GM19043 (cell line): ENCODE data around the gene FLT3LG.
"Not testable (repeated sequence)": the region's sequence is repeated elsewhere in the genome, so short reads cannot be mapped to it uniquely, and the experiment has no call there.

ENCODE experiments used
- ATAC-seq: cut with Tn5 transposase; IDR thresholded peaks from one replicate; pipeline ENCODE4 v1.9.1; 2021; ENCODE audit warnings: low read depth; ENCODE audit not compliant: unreplicated experiment

FLT3LG gene

DNA sequence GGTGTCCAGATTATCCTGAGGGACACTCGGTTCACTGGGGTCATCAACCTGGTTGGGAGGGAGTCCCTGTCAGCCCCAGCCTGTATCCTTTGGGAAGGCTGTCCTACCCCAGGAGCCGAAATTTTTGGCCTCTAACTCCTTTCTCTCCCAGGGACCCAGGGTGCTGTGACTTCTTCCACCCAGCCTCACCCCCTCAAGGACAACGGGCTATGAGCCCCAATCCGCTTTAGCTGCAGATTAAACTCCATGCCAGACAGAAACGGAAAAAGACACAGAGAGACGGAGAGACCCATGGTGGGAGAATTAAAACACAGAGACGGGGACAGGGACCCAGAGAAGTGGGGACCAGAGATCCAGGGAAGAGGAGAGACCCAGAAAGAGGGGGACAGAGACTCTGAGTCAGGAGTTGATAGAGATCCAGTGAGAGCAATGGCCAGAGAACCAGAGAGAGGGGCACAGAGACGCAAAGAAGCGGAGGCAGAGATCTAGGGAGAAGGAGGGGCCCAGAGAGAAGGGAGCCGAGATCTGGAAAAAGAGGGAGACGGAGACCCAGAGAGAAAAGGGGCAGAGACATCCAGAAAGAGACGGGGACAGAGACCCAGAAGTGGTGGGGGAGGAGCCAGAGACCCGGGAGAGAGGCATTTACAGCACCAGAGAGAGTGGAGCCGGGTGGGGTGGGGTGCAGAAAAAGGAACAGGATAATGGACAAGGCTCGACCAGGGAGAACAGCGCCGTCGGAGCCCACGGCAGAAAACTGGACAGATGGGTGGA, 33.4 kb upstream of the FLT3LG start:
- ATAC-seq, result no peak

DNA sequence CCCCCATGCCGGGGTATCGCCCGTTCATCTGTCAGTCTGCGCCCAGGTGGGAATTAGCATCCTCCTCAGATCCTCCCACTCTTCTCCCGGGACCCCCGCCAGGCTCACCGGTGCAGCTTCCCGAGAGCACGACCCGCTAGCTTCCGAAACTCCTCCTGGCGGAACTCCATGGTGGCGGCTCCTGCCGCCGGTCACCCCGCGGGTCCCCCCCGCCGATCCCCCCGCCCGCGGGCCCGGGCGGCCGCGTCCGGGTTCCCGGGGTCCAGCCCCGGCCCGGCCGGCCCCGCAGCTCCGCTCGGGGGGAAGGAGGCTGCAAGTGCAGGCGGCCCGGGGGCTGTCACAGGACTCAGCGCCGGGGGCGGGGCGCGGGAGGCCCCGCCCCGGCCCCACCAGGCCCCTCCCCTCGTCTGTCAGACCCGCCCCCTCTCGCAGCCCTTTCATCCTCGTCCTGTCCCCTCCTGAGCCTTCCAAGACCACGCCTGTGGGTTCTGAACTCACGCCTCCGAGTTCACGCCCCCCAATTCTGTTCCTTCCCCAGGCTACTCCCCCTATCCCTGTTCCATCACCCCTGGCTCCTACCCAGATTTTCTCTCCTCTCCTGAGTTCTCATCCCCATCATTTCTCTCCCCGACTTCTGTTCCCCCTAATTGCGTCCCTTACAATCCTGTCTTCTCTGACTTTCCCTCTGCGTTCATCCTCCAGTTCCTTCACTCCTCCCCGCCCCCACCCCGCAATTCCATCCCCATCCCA, 32.6 kb upstream of the FLT3LG start, which contains the start of gene SLC17A7:
Gene SLC17A7, minus strand, starts transcription at position 318 of the 750 bp plus-strand sequence. Its CDS starts 148 bp downstream, at position 170.
- no peak for ATAC-seq

DNA sequence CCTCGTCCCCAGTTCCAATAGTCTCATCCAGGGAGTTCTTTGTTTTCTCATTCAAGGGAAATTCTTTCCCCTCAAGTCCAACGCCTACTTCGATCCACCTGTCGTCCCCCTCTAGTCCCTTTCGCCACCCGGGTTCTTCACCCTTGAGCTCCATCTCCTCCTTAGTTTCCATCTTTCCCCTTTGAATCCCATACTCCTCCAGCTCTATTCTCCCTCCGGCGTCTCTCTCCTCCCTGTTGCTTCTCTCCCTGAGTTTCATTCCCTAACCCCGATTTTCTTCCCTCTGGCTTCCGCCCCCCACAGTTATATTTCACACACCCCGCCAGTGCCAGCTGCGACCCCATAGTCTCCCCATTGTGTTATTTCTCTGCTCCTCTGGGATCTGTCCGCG, 32.1 kb upstream of the FLT3LG start:
- ATAC-seq, result no peak

DNA sequence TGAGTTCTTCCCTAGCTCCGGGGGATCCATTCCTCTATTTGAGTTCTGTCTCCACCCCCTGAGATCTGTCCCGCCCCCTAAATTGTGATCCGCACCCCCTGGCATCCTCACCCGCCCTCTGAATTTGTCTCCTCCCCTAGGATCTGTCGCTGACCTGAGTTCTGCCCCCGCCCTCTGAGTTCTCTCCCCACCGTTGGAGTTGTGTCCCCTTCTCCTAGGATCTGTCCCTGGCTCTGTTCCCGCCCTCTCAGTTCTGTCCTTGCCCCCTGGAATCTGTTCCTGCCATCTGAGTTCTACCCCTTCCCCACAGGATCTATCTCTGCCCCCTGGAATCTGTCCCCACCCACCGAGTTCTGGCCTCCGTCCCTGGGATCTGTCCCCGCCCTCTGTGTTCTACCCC, 31.7 kb upstream of the FLT3LG start:
- no peak for ATAC-seq

DNA sequence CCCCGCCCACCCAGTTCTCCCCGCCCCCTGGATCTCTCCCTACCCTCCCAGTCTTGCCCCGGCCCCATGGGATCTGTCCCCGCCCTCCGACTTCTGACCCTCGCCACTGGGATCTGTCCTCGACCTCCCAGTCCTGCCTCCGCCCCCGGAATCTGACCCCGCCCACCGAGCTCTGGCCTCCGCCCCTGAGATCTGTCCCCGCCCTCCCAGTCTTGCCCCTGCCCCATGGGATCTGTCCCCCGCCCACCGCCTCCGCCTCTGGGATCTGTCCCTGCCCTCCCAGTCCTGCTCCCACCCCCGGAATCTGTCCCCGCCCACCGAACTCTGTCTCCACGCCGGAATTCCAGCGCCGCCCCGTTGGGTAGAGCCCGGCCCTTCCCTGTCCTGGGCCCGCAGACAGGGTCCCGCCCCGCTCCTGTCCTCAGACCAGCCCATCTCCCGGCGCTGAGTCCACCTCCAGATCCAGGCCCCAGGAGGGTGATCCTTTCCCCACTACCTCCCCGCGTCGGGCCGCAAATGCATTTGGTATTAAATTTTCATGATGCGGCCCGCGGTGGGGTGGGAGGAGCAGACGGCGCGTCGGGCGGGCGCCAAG, 31.1 kb upstream of the FLT3LG start:
- no peak for ATAC-seq

DNA sequence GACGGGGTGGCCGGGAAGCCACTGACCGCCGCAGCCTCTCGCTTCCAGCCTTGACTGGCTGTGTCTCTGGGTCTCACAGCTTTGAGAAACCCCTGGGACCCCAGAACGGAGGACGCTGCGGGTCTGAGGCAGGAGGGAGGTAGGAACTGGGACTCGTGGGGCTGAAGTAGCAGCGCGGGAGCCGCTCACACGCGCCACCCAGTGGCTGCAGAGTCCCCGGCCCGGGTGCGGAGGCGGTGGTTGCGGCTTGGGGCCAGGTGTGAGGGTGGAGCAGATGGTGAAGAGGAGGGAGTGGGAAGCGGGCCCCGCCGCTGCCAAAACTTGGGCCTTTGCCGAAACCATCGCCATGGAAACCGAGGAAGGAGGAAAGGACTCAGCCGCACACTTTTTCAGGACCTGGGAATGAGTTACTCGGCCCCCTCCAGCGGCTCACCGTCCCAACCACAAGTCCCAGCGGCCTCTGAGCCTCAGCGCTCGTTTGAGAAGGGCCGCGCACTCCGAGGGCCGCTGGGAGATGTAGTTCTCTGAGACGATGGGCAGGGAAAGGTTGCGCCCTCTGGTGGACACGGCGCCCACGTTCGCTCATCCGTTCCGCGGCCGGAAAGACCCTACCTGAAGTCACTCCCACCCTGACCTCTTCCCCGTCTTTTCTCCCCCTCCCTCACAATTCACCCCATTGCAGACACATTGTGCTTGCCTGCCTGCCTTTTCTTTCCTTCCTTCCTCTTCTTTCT, 30.5 kb upstream of the FLT3LG start:
- ATAC-seq, result peak; percentile 73

DNA sequence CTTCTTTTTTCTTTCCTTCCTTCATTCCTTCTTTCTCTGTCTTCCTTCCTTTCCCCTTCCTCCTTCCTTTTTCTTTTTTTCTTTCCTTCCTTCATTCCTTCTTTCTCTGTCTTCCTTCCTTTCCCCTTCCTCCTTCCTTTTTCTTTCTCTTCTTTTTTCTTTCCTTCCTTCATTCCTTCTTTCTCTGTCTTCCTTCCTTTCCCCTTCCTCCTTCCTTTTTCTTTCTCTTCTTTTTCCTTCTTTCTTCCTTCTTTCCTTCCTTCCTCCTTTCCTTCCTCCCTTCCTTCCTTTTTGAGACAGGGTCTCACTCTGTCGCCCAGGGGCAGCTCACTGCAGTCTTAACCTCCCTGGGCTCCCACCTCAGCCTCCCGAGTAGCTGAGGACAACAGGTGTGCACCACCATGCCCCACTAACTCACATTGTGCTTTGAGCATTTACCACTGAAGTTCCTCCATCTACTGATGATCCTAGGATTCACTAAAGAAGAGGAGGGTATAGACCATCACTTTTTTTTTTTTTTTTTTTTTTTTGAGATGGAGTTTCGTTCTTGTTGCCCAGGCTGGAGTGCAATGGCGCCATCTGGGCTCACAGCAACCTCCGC, 29.8 kb upstream of the FLT3LG start:
- ATAC-seq, result not testable (repeated sequence)

DNA sequence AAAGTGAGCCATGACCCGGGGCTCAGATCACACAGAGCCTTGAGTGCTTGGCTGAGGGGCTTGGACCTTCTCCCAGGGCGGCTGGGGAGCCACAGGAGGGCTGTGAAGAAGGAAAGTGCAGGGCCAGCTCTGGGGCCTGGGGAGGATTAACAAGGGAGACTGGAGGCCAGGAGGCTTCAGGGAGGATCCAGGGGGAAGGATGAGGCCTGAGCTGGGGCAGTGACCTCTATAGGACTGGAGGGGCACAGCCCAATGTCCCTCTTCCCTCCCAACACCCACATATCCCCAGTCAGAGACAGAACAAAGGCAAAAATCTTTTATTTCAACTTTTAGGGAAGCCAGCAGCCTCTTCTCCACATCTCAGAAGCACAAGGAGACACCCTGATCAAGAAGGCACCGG, 28.0 kb upstream of the FLT3LG start:
- no peak for ATAC-seq

DNA sequence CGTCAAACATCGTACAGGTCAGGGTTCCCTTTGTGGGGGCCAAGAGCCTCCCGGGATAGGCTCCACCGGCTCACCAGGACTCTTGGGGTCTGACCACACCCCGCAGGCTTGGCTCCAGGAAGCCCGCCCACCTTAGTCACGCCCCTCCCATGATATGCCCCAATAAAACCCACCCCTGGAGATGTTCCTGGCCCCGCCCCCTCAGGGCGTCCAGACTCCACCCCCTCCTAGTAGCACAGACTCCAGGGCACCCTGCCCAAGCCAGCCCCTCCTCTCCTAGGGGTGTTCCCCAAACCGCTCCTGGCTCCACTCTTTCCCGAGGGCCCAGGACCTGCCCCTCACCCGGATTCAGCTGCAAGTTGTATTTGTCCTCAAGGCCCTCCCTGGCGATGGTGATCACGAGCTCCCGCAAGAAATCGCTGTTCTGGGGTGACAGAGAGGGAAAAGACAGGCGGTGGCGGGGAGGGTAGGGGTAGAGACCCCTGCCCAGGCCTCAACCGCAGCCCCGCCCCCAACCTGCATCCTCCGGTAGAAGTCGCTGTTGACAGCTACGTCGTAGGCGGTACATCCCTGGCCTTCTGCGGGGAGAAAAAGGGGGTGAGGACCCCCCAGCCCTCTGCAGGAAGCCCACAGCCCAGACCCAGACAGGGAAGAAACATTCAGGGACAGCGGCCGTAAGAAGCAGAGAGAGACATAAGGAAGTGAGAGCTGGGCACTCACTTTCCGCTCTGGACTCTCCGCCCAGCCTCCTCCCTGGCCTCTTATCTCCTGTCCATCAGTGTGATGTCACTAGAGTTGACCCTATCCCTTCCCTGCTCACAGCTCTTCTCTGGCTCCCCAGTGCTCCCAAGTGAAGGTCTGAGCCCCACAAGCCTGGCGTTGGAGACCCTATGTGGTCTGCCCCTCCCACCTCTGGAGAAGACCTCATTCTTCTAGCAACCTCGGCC, 26.3 kb upstream of the FLT3LG start:
- no peak for ATAC-seq

DNA sequence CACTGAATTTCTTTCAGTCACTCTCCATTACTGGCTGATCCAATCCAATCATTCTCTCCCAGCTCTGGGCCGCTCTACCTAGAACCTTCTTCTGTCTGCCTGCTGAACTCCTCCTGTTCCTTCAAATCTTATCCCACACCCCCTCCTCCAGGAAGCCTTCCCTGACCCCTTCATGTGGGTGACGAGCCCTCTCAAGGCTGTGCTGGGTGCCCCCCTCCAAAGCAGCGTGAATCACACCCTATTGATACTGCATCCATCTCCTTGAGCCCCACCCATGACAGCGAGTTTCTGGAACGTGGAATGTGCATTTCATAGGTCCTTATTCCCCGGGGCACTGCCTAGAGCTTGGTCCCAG, 25.6 kb upstream of the FLT3LG start:
- no peak for ATAC-seq

DNA sequence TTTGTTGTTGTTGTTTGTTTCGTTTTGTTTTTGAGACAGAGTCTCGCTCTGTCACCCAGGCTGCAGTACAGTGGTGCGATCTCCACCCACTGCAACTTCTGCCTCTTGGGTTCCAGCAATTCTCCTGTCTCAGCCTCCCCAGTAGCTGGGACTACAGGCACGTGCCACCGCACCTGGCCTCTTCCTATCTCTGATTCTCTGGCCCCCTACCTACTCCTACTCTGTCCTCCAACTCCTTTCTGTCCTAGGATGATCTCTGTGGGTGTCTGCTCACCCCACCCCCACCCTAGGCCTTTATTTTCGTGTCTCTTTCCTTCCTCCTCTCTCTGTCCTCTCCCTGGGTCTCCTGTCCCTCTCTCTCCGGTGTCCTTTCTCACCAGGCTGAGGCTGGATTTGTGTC, 23.6 kb upstream of the FLT3LG start:
- ATAC-seq, result no peak

DNA sequence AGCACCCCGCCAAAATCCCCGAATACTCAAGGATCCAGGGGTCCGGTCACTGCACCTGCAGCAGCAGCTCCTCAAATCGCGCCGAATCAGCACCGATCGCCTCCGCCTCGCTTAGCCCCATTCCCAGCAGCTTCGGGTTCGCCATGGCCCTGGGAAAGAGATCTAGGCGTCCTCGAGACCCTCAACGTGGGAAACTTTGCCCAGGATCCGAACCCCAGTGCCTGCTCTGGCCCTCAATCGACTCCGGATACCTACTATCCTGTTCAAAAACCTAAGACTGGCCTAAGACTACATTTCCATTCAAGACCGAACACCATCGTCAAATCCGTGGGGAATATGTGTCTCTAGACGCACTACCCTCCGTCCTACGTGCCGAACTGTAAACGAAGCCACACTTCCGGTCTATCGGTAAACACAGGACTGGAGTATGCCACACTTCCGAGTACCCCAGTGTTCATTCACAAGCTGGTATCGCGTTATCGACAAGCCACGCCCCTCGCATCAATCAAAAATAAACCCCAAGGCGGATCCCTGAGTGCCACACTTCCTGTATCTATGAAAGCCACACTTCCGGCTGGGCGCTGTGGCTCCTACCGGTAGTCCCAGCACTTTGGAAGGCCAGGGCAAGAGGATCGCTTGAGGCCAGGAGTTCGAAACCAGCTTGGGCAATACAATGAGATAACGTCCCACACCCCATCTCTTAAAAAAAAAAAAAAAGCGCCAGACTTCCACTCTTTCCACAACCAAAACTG, 22.4 kb upstream of the FLT3LG start, which contains the start of gene PIH1D1:
Gene PIH1D1, minus strand, starts transcription at position 385 of the 752 bp plus-strand sequence. Its CDS starts 240 bp downstream, at position 145.
- ATAC-seq, result peak; percentile 47

DNA sequence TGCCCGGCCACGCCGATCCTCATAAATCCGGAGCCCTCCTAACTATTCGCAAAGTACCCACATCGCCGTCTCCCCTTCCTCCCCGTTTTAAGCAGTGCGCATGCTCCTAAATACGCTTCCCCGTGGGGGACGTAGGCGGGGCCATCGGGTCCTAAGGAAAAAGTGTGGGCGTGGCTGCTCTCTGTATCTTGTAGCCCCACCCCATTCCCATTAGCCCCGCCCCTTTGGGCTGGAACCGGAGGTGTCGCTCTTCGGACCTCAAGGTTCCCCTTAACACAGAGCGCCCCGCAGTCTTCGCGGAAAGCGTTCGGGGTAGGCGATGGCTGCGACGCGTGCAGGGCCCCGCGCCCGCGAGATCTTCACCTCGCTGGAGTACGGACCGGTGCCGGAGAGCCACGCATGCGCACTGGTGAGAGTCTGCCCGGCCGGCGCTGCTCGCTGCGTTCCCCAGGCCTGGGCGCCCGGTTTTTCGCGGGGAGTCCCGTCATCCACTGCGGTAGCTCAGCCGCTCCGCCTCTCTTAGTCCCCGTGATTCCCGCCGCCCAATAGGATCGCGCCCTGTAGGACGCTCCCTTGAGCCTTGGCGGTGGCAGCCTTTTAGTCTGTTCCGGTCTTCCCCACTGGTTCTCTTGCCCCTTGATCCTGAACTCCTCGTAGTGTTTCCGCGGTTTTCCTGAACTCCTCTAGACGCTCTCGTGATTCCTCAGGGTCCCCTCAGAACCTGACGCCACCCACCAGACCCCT, 20.8 kb upstream of the FLT3LG start, which contains the start of gene ALDH16A1:
Gene ALDH16A1, plus strand, starts transcription at position 213 of the 744 bp plus-strand sequence. Its CDS starts 107 bp downstream, at position 320.
- peak; percentile 71 for ATAC-seq

DNA sequence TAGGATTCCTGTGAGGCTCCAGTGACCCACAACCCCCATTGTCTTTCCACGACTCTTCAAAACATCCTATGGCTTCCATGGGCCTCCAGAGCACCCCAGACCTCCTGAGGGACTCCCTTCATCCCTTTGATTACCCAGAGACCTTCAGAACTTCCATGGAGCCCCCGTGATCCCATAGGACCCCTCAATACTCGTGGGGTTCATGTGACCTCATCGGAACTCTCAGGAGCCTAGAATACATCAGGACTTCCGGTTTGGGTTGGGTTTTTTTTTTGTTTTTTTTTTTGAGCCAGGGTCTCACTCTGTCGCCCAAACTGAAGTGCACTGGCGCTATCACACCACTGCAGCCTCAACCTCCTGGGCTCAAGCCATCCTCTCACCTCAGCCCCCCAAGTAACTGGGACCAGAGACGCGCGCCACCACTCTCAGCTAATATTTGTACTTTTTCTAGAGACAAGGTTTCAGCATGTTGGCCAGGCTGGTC, 20.2 kb upstream of the FLT3LG start:
- ATAC-seq, result no peak

DNA sequence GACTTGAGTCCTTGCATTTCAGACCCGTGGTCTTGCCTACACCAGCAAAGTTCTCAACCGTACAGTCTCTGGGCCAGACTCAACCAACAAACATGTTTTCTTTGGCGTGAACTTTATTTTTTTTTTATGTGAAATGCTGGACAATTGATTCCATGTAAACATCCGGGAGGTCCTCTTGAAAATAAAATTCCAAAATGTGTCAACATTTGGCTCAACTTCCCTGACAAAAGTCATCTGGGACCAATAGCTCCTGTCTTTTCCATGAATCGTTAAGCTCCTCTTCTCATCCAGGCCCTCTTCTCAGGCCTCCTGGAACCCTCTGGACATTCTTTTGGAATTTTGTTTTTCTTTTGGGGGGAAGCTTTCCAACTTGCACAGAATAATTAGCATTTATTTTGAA, 18.2 kb upstream of the FLT3LG start:
- no peak for ATAC-seq

DNA sequence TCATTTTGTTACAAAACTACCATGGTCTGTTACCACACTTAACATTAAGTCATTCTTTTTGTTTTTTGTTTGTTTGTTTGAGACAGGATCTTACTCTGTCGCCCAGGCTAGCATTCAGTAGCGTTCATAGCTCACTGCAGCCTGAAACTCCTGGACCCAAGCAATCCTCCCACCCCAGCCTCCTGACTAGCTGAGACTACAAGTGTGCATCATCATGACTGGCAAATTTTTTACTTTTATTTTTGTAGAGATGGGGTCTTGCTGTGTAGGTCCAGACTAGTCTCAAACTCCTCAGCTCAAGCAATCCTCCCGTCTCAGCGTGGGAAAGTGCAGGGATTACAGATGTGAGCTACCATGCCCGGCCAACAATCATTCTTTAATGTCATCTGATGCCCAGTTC, 17.7 kb upstream of the FLT3LG start:
- ATAC-seq, result no peak

DNA sequence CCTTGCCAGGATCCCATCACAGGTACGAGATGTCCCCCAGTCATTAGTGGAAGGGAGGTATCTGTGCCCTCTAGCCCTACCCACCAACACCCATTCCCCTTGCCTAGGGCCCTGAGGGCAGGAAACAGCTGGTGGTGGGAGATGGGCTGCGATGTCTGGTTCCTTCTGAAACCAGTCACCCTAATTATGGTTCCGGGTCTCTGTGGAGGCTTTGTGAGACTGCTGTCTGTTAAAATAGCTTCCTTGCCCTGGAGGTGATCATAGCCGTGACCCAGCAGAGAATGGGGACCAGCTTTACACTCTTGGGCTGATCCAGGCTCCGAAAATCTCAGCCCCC, 15.5 kb upstream of the FLT3LG start:
- ATAC-seq, result no peak

DNA sequence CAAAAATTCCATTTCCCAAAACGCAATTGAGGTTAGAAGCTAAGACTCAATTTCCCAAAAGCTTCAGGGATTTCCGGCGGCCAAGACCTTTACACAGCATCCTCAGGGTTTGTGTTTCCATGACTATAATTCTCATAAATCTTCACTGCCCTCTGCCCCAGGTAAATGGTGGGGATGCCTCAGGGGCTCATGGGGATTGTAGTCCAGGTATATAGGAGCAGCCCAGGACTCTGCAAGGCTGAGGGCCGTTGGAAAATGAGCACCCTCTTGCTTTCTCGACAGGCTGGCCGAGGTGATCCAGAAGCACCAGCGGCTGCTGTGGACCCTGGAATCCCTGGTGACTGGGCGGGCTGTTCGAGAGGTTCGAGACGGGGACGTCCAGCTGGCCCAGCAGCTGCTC, 14.6 kb upstream of the FLT3LG start:
- no peak for ATAC-seq
